ENCODE measurements around the gene PPOX. TPM values are rescaled to one million over a fixed set of nuclear protein-coding genes. Genes with fewer than 3 reads are reported as not detected.
A peak's percentile ranks its signal among the peaks of the same experiment; 100 is the strongest.

PPOX gene
- total RNA-seq, 1 donor from 2014 or later: 28.6 TPM

DNA sequence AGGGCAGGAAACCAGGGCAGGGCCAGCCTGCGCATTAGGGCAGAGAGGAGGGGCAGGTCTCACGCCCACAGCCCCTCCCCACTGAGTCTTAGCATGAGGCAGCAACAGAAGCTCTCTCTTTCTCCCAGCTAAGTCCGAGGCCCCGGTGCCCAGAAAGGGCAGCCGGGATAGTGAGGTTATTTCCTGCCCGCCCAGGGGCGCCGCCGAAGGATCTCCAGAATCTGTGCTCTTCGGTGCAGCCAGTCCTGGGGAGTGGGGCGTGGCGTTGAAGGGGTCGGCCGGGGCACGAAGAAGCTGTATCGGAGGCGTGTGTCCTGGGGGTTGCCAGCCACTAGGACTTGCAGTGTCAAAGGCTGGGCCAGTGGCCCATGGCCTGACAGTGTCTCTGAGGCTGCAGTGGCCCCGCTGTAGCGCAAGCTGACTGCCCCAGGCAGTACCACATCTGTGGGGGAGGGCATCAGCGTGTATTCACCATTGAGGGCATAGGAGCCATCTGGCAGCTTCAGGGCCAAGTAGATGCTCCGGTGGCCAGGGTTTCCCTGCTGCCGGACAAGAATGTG, 24.8 kb downstream of the PPOX start:
- Mint-ChIP-seq H3K4me1 (peaks cover 44% of the 10 kb centered on the region), H3K4me3 (no peak overlapping the region), H3K27me3 (no peaks in the 10 kb centered on the region), H3K27ac (no peak overlapping the region), H3K36me3 (ENCODE audit: low read depth) (no peaks in the 10 kb centered on the region), H3K9me3 (no peaks in the 10 kb centered on the region)
- no peak for DNase-seq
- intact Hi-C loops (cut with micrococcal nuclease): no loop called here

GRCh38 chr1:161191971-161192370, 25.7 kb downstream of the PPOX start:
- Mint-ChIP-seq H3K27me3 (no peaks in the 10 kb centered on the region), H3K4me3 (no peak overlapping the region), H3K36me3 (ENCODE audit: low read depth) (no peaks in the 10 kb centered on the region), H3K27ac (peak overlapping the region; percentile 32), H3K4me1 (peaks cover 36% of the 10 kb centered on the region), H3K9me3 (no peaks in the 10 kb centered on the region)
- intact Hi-C loops (cut with micrococcal nuclease): loop anchor here (1.0 kb wide), 1 partner anchor 190 kb away; no protein-coding TSS in a partner anchor
- no peak for DNase-seq

DNA sequence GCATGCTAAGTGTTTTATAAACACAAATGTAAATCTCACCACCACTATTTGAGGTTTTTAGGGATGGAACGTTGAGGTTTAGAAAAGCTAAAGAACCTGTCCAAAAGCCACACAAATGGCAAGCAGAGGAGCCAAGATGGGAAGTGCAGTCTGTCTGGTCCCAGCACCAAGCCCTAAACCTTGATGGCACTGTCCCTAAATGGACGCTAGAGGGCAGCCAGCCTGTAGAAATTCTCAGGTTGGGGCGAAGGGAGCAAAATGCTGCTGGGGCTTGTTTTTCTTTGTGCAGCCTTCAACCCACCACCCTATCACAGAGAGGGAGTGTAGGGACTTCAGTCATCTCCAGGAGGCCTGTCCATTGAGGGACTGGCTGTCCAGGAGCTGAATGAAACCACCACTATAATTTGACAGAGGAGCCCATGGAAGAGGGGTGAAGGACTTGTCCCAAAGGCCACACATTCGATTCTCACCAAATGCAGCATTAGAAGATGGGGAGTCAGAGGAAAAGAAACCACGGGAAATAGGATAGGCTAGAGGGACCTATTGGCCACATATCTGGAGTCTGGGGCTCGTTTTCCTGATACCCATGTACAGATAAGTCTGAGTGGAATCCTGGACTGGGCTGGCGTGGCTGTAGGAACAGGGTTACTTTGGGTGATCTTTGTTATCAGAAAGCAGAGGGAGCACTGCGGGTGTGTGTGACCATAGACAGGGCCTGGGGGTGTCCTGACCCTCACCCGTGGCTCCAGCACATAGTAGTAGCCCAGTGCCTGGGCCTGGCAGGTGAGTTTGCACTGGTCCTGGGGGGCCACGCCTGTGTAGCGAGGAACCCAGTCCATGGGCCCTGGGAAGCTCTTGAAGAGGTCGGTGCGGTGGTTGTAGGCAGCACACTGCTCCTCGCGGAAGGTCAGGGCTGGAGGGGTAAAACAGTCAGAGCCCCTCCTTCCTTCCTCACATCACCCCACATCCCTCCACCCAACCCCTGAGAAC, 26.5 kb downstream of the PPOX start:
- Mint-ChIP-seq H3K4me1 (peaks cover 31% of the 10 kb centered on the region), H3K27me3 (no peaks in the 10 kb centered on the region), H3K27ac (peak overlapping the region; percentile 87), H3K9me3 (no peaks in the 10 kb centered on the region), H3K4me3 (no peak overlapping the region), H3K36me3 (ENCODE audit: low read depth) (no peaks in the 10 kb centered on the region)
- intact Hi-C loops (cut with micrococcal nuclease): loop anchor here (1.0 kb wide), 1 partner anchor 190 kb away; no protein-coding TSS in a partner anchor
- peak; percentile 92 for DNase-seq

DNA sequence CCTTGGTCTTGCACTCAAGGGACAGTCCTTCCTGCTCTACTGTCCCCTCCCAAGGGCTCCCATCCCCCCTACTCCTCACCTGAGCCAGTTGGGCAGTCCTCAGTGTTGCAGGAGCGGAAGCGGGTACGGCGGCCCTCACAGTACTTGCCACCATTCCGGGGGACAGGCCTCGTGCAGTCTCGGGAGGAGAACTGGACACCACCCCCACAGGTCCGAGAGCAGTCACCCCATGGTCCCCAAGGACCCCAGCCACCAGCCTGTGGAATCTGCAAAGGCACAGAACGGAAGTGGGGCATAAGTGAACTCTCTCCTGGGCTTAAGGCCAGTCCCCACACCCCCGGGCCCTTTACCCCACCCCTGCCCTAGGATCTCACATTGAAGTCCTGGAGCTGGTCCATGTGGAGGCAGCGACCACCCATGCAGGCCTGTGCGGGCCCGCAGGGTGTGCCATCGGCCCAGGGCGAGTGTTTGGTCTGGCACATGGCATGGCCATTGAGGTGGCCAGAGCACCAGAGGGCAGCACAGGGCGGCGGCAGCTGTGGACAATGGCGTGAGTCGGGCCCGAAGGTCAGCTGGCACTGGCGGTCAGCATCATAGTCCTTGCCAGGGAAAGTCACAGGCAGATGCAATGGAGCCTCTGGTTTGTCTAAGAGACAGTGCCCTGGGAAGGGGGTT, 27.5 kb downstream of the PPOX start:
- no peaks in the 10 kb centered on the region for H3K36me3 Mint-ChIP-seq (ENCODE audit: low read depth)
- no peak overlapping the region for H3K27ac Mint-ChIP-seq
- intact Hi-C loops (cut with micrococcal nuclease): no loop called here
- H3K4me3 Mint-ChIP-seq: no peak overlapping the region
- no peaks in the 10 kb centered on the region for H3K27me3 Mint-ChIP-seq
- H3K4me1 Mint-ChIP-seq: peaks cover 28% of the 10 kb centered on the region
- no peak for DNase-seq
- no peaks in the 10 kb centered on the region for H3K9me3 Mint-ChIP-seq

DNA sequence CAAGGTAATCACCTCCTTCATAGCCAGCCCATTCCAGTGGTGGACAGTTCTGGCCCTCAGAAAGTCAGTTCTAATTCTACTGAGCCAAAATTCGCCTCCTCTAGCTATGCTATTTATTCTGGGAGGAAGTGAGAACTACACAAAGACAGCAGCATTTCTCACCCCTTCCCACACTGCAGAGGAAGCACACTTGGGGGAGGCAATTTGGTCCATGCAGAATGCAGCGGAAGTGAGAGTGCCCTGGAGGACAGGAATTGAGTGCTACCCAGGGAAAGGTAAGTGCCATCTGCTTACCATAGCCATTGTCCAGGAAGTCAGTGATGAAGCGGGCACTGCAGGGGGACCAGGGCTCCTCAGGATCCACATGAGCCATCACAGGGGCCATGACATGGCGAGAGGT, 28.9 kb downstream of the PPOX start:
- no peaks in the 10 kb centered on the region for H3K9me3 Mint-ChIP-seq
- H3K27me3 Mint-ChIP-seq: no peaks in the 10 kb centered on the region
- H3K4me3 Mint-ChIP-seq: peak overlapping the region; percentile 7
- H3K4me1 Mint-ChIP-seq: peaks cover 34% of the 10 kb centered on the region
- H3K36me3 Mint-ChIP-seq (ENCODE audit: low read depth): no peaks in the 10 kb centered on the region
- peak overlapping the region; percentile 62 for H3K27ac Mint-ChIP-seq
- intact Hi-C loops (cut with micrococcal nuclease): no loop called here
- no peak for DNase-seq

GRCh38 chr1:161196111-161196510, 29.9 kb downstream of the PPOX start:
- intact Hi-C loops (cut with micrococcal nuclease): no loop called here
- no peaks in the 10 kb centered on the region for H3K27me3 Mint-ChIP-seq
- peaks cover 44% of the 10 kb centered on the region for H3K4me1 Mint-ChIP-seq
- peak overlapping the region; percentile 32 for H3K4me3 Mint-ChIP-seq
- no peaks in the 10 kb centered on the region for H3K36me3 Mint-ChIP-seq (ENCODE audit: low read depth)
- no peaks in the 10 kb centered on the region for H3K9me3 Mint-ChIP-seq
- DNase-seq: no peak
- no peak overlapping the region for H3K27ac Mint-ChIP-seq

DNA sequence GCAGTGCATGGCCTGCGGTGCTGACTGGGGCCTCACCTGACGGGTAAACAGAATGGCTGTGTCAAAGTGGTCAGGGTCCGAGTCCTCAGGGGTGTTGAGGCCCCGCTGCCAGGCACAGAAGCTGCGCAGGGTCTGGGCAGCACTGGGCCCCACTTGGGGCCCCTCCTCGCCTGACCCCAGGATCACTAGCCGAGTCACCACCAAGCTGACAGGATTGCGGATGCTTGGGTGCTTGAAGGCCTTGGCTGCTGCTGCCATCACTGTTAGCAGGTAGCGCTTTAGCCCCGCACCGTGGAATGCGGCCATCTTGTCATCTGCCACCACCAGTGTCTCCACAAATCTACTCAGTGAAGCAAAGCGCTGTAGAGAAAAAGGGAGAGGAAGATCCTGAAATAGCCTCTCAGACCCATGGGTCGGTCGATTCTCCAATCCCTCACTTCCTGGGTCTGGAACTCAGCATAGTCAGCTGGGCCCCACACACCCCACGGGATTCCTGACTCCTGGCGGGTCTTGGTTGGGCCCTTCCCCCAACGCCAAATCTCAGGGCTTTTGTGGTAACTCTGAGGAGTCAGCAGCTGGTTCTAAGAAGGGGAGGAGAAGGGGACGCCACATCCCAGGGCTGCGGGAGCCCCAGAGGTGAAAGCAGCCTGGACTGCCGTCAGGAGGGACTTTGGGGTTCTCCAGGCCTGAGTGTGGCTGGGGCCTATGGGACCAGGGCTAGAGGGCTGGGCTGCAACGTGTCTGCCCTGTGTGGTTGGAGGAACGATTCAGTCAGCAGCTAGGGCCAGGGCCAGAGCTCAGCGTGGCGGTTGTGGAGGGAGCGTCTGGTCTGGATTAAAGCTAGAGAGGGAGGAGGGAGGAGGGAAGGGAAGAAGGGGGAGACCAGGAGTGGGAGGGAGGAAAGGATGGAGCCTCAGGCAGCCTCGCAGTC, 30.6 kb downstream of the PPOX start:
- no peaks in the 10 kb centered on the region for H3K27me3 Mint-ChIP-seq
- H3K27ac Mint-ChIP-seq: no peak overlapping the region
- no peak overlapping the region for H3K4me3 Mint-ChIP-seq
- H3K36me3 Mint-ChIP-seq (ENCODE audit: low read depth): no peaks in the 10 kb centered on the region
- no peaks in the 10 kb centered on the region for H3K9me3 Mint-ChIP-seq
- DNase-seq: no peak
- intact Hi-C loops (cut with micrococcal nuclease): no loop called here
- H3K4me1 Mint-ChIP-seq: peaks cover 50% of the 10 kb centered on the region

GRCh38 chr1:161197560-161198193, 31.5 kb downstream of the PPOX start:
- intact Hi-C loops (cut with micrococcal nuclease): no loop called here
- Mint-ChIP-seq H3K27ac (no peak overlapping the region), H3K4me3 (no peak overlapping the region), H3K9me3 (no peaks in the 10 kb centered on the region), H3K4me1 (peaks cover 51% of the 10 kb centered on the region), H3K27me3 (no peaks in the 10 kb centered on the region), H3K36me3 (ENCODE audit: low read depth) (peaks cover 1% of the 10 kb centered on the region)
- no peak for DNase-seq

DNA sequence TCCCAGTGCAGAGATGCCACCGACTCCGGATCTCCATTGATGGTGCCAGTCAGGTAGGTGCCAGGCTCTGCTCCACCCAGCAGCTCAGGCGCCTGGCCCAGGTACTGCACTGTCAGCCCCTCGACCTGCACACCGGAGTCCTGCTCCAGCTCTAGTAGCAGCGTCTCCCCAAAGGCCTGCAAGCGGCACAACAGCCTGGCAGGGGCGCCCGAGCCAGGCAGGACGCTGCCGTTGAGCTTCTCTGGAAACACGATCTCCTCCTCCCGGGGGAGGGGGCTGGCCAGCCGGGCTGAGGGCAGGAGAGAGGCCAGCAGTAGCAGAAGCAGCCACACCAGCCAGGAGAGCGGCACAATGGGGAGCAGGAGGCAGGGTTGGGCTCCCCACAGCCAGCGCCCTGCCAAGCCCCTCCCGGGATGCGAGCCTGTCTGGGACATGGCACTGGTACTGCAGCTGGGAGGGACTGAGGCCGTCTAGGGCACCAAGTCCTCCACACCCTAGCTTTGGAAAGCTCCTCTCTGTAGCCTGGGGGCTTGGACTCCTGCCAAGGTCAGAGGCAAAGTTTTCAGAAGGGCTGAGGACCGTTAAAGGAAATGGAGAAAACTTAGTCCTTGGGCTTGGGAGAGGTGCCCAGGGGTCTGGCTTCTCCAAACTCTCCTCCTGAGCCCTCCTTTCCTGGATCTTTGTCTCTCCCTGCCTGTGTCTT, 32.1 kb downstream of the PPOX start:
- Mint-ChIP-seq H3K27me3 (no peaks in the 10 kb centered on the region), H3K4me1 (peaks cover 51% of the 10 kb centered on the region), H3K27ac (no peak overlapping the region), H3K36me3 (ENCODE audit: low read depth) (peaks cover 4% of the 10 kb centered on the region), H3K4me3 (no peak overlapping the region), H3K9me3 (no peaks in the 10 kb centered on the region)
- no peak for DNase-seq
- intact Hi-C loops (cut with micrococcal nuclease): no loop called here

DNA sequence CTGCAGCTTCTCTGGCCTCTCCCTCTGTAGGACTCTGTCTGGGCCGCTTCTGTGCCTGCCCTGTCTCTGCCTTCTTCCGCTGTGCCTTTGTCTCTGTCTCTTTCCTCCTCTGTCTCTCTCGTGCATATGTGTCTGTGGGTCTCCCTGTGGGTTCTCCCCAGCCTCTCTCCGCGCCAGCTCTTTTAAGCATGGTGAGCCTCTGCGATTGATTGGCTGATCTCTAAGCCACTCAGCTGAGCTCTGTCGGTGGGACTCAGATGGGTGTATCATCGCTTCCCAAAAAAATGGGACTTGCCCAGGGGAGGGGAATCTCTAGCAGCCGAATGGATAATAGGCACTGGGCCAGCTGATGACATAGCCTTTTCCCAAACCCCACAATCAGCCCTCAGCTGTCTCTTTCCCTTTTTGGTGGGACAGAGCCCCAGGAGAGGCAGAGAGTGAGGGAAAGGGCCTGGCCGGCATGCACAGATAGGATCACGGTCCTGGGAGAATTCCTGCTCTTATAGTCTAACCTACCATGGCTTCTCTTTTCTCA, 32.7 kb downstream of the PPOX start, which contains the start of gene ADAMTS4:
TSS of gene ADAMTS4 (minus strand) at position 158 of the 535 bp plus-strand sequence. CDS start 427 bp downstream, outside the sequence.
- Mint-ChIP-seq H3K4me3 (no peak within 1 kb of the TSS), H3K27me3 (no peaks in the 10 kb centered on the region), H3K36me3 (ENCODE audit: low read depth) (peaks cover 9% of the 10 kb centered on the region), H3K4me1 (peaks cover 51% of the 10 kb centered on the region), H3K27ac (peak within 1 kb of the TSS; percentile 96), H3K9me3 (no peaks in the 10 kb centered on the region)
- intact Hi-C loops (cut with micrococcal nuclease): no loop called here
- no peak for DNase-seq

DNA sequence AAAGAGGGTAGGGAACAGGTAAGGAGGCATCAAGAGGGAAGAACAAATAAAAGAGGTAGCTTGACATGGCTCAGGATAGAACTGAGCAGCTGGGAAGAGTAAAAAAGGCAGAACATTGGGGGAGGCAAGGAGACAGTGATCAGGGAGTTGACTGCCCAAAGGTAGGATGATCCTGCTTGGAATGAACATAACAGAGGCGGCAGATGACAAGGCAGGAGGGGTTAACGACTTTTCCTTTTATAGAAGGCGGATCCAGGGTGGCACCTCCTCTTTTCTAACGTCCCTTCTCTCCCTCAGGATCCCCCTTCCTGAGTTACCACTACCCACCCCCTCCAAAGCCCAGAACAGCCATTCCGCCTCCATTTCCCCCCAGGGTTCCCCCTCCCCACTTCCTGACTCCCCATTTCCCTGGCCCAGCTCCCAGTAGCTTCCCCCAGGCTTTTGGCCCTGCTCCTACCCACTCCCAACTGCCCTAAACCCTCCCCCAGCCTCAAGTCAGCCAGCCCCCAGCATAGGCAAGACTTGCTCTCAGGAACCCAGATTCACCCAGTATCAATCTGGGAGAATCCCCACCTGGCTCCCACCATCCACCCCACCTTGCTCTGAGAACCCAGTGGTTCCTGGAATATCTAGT, 33.4 kb downstream of the PPOX start:
- no peak for DNase-seq
- peak overlapping the region; percentile 94 for H3K4me3 Mint-ChIP-seq
- no peaks in the 10 kb centered on the region for H3K9me3 Mint-ChIP-seq
- peaks cover 56% of the 10 kb centered on the region for H3K4me1 Mint-ChIP-seq
- peak overlapping the region; percentile 96 for H3K27ac Mint-ChIP-seq
- intact Hi-C loops (cut with micrococcal nuclease): no loop called here
- H3K27me3 Mint-ChIP-seq: no peaks in the 10 kb centered on the region
- peaks cover 15% of the 10 kb centered on the region for H3K36me3 Mint-ChIP-seq (ENCODE audit: low read depth)
